HepG2 (cell line): ENCODE results near the gene G6PC2. TPM values are rescaled to one million over a fixed set of nuclear protein-coding genes. Genes with fewer than 3 reads are reported as not detected.

Source experiments
- ATAC-seq: fragments of 200-7000 bp; cut with Tn5 transposase; 3 replicates; pipeline ENCODE4 v1.9.1; 2020; ENCODE audit warnings: mild to moderate bottlenecking, moderate library complexity
- BruUV-seq: library from RNA; stranded (reverse); fragments of 400-500 nt; replicated peaks from 2 replicates; lab custom pipeline; 2021; lab: Mats Ljungman, UMichigan
- CTCF ChIA-PET: fragments of 300-600 bp; formaldehyde crosslinking; extraction: SDS; loops from one replicate; lab custom pipeline; 2021; ENCODE audit warnings: low total read pairs, inconsistent platforms, low intra/inter-chr PET ratio; lab: Yijun Ruan, JAX
- POLR2A ChIA-PET: fragments of 350-600 bp; sonication (Branson Sonifier 250); formaldehyde crosslinking; loops from one replicate; lab custom pipeline; 2020; ENCODE audit warnings: antibody characterized with exemption, inconsistent platforms; lab: Yijun Ruan, JAX
- DNase-seq: peaks from one replicate; pipeline ENCODE4 v3.0.0-alpha.2; 2015; ENCODE audit warnings: low spot score
- FAIRE-seq: peaks from 3 replicates; lab custom pipeline; 2011; peaks lifted over from hg19 to GRCh38; lab: Jason Lieb, UNC
- H2AFZ ChIP-seq: one replicate; pipeline ENCODE4 v1.6.1; 2011; ENCODE audit warnings: low read length, inconsistent platforms
- H3K27ac ChIP-seq: fragments of 300-600 bp; 3 replicates; pipeline ENCODE4 v1.8.0; 2011; ENCODE audit warnings: mixed run types, mild to moderate bottlenecking, mixed read lengths, low read length, inconsistent platforms; ENCODE audit not compliant: insufficient read depth; ENCODE audit errors: extremely low read length
- H3K27me3 ChIP-seq, 2 experiments: fragments of 200-600 bp in 1 of 2; 2 replicates in 1 of 2; 3 replicates in 1 of 2; pipeline versions ENCODE4 v1.6.0 to v1.8.0; 2011; ENCODE audit warnings: low read length in 2 of 2, mild to moderate bottlenecking in 2 of 2, moderate library complexity in 2 of 2, inconsistent platforms in 1 of 2; ENCODE audit not compliant: insufficient read depth in 2 of 2, control insufficient read depth in 1 of 2
- H3K36me3 ChIP-seq, 2 experiments: fragments of 200-600 bp in 1 of 2; replicated peaks in 1 of 2; 2 replicates in 1 of 2; 3 replicates in 1 of 2; pipeline versions ENCODE4 v1.5.1 to v1.8.0; 2011; ENCODE audit warnings: low read length in 2 of 2, inconsistent platforms in 1 of 2; ENCODE audit not compliant: insufficient read depth in 2 of 2, control insufficient read depth in 1 of 2
- H3K4me1 ChIP-seq: 2 replicates; pipeline ENCODE4 v1.5.1; 2012; ENCODE audit warnings: low read length, inconsistent platforms; ENCODE audit not compliant: insufficient read depth
- H3K4me2 ChIP-seq: 2 replicates; pipeline ENCODE4 v1.6.0; 2011; ENCODE audit warnings: low read depth, low read length, inconsistent platforms
- H3K4me3 ChIP-seq, 3 experiments: fragments of 200-600 bp in 1 of 3; sonication (generic), shearing (Covaris generic) in 1 of 3; replicated peaks in 1 of 3; 2 replicates each; pipeline ENCODE4 v1.5.1; 2011 to 2016; ENCODE audit warnings: low read length in 3 of 3, inconsistent platforms in 2 of 3, low read depth in 2 of 3, mild to moderate bottlenecking in 2 of 3, control low read depth in 1 of 3, mixed read lengths in 1 of 3; ENCODE audit not compliant: insufficient read depth in 1 of 3
- H3K79me2 ChIP-seq: one replicate; pipeline ENCODE4 v1.6.1; 2011; ENCODE audit warnings: low read length, inconsistent platforms; ENCODE audit not compliant: insufficient read depth
- H3K9ac ChIP-seq: 2 replicates; pipeline ENCODE4 v1.6.0; 2011; ENCODE audit warnings: mild to moderate bottlenecking, low read depth, low read length, inconsistent platforms; ENCODE audit not compliant: insufficient read depth
- H3K9me3 ChIP-seq: 2 replicates; pipeline ENCODE4 v1.5.1; 2012; ENCODE audit warnings: mild to moderate bottlenecking, low read length
- H4K20me1 ChIP-seq: 2 replicates; pipeline ENCODE4 v1.6.0; 2011; ENCODE audit warnings: inconsistent platforms, mild to moderate bottlenecking, low read length, moderate library complexity; ENCODE audit not compliant: insufficient read depth
- ELF4 ChIP-seq: sonication (generic); formaldehyde crosslinking; IDR thresholded peaks from 2 replicates; pipeline ENCODE4 v1.5.0; 2020; ENCODE audit warnings: missing genetic modification reagents, mild to moderate bottlenecking, moderate library complexity, borderline replicate concordance
- FOXJ3 ChIP-seq: sonication (generic); formaldehyde crosslinking; IDR thresholded peaks from 2 replicates; pipeline ENCODE4 v1.4.0; 2020; ENCODE audit warnings: missing genetic modification reagents, mild to moderate bottlenecking, borderline replicate concordance
- HHEX ChIP-seq: IDR thresholded peaks from 2 replicates; pipeline ENCODE4 v1.6.1; 2016; ENCODE audit warnings: control low read depth
- HOXA7 ChIP-seq: sonication (generic); formaldehyde crosslinking; IDR thresholded peaks from 2 replicates; pipeline ENCODE4 v1.8.1; 2022; ENCODE audit warnings: mild to moderate bottlenecking, missing genetic modification reagents, moderate library complexity
- KDM3A ChIP-seq: IDR thresholded peaks from 2 replicates; pipeline ENCODE4 v1.6.1; 2018; ENCODE audit warnings: low read depth, missing compliant biosample characterization
- MED8 ChIP-seq: sonication (generic); formaldehyde crosslinking; IDR thresholded peaks from 2 replicates; pipeline ENCODE4 v1.8.1; 2023; ENCODE audit warnings: mild to moderate bottlenecking, missing genetic modification reagents; ENCODE audit not compliant: insufficient replicate concordance
- PAX8 ChIP-seq: sonication (generic); formaldehyde crosslinking; IDR thresholded peaks from 2 replicates; pipeline ENCODE4 v1.8.0; 2022; ENCODE audit warnings: mild to moderate bottlenecking, missing genetic modification reagents, borderline replicate concordance
- SNAPC2 ChIP-seq: sonication (generic); formaldehyde crosslinking; IDR thresholded peaks from 2 replicates; pipeline ENCODE4 v1.8.1; 2022; ENCODE audit warnings: mild to moderate bottlenecking, missing genetic modification reagents
- STAG1 ChIP-seq: sonication (generic); formaldehyde crosslinking; IDR thresholded peaks from 2 replicates; pipeline ENCODE4 v1.4.0; 2020; ENCODE audit warnings: missing genetic modification reagents
- ZNF232 ChIP-seq: sonication (generic); formaldehyde crosslinking; IDR thresholded peaks from 2 replicates; pipeline ENCODE4 v1.4.0; 2020; ENCODE audit warnings: missing genetic modification reagents, borderline replicate concordance
- ZNF234 ChIP-seq: sonication (generic); formaldehyde crosslinking; conservative IDR thresholded peaks from 2 replicates; pipeline ENCODE4 v1.5.1; 2020; ENCODE audit warnings: mild to moderate bottlenecking, missing genetic modification reagents
- ZNF337 ChIP-seq: sonication (generic); formaldehyde crosslinking; IDR thresholded peaks from 2 replicates; pipeline ENCODE4 v1.5.1; 2020; ENCODE audit warnings: missing genetic modification reagents, low read depth, mild to moderate bottlenecking, borderline replicate concordance
- ZNF550 ChIP-seq: sonication (generic); formaldehyde crosslinking; IDR thresholded peaks from 2 replicates; pipeline ENCODE4 v1.4.0; 2020; ENCODE audit warnings: mild to moderate bottlenecking, missing genetic modification reagents, borderline replicate concordance
- ZNF768 ChIP-seq: sonication (generic); formaldehyde crosslinking; IDR thresholded peaks from 2 replicates; pipeline ENCODE4 v1.4.0; 2020; ENCODE audit warnings: missing genetic modification reagents
- ZNF781 ChIP-seq: sonication (generic); formaldehyde crosslinking; IDR thresholded peaks from 2 replicates; pipeline ENCODE4 v1.5.1; 2020; ENCODE audit warnings: borderline replicate concordance, mild to moderate bottlenecking, missing genetic modification reagents; ENCODE audit errors: not compliant biosample characterization
- WGBS: methylation state at CpG from one replicate; pipeline ENCODE4 v1.1.6; 2017; ENCODE audit warnings: low lambda C conversion rate; 5-methylcytosine and 5-hydroxymethylcytosine counted together
- in situ Hi-C: cut with HindIII; loops from 2 replicates; pipeline ENCODE4 v1.10.0; 2017; ENCODE audit warnings: low pct_unique_long_range_greater_than_20kb; ENCODE audit not compliant: extremely low pct_ligation_motif_present
- intact Hi-C: fragments of 100-400 bp; cut with micrococcal nuclease; formaldehyde crosslinking; loops from one replicate; pipeline ENCODE4 v1.10.0; 2022; ENCODE audit not compliant: unreplicated experiment
- polyA plus RNA-seq, 8 experiments: library from polyadenylated mRNA; depleted of rRNA in 3 of 8; stranded (reverse) in 7 of 8; unstranded in 1 of 8; fragments of >200 nt; fragmentation: Illumina TruSeq in 4 of 8; extraction: Trizol in 4 of 8; gene quantifications; 2 replicates each; pipeline versions ENCODE4 v1.2.1 to v1.2.3, GENCODE V29; 2011 to 2016; ENCODE audit warnings: low read depth in 4 of 8, missing spikeins in 1 of 8, mixed read lengths in 1 of 8; ENCODE audit not compliant: insufficient read depth in 1 of 8
- total RNA-seq, 5 experiments: library from RNA; depleted of rRNA; stranded (reverse); fragments of >200 nt; fragmentation: Illumina TruSeq; extraction: Trizol; gene quantifications; 2 replicates each; pipeline ENCODE4 v1.2.3, GENCODE V29; 2016; ENCODE audit warnings: low read depth in 1 of 5
- TF ChIP-seq, protein P1 (sequence below): fragments of 450-650 bp; IDR thresholded peaks from 2 replicates; pipeline ENCODE4 v1.6.1; 2017
- TF ChIP-seq, protein P2 (sequence below): IDR thresholded peaks from 2 replicates; pipeline ENCODE4 v1.6.1; 2016; ENCODE audit warnings: mild to moderate bottlenecking, missing biosample characterization, missing genetic modification reagents
- TF ChIP-seq, protein P3 (sequence below): sonication (generic); IDR thresholded peaks from 2 replicates; pipeline ENCODE4 v1.6.1; 2016; ENCODE audit warnings: low read depth, borderline replicate concordance

Gene G6PC2
- total and polyA plus RNA-seq, 2 of the 13 experiments (the other 11 are each of a cell fraction or from before 2014, with no cell fraction given): not detected

DNA sequence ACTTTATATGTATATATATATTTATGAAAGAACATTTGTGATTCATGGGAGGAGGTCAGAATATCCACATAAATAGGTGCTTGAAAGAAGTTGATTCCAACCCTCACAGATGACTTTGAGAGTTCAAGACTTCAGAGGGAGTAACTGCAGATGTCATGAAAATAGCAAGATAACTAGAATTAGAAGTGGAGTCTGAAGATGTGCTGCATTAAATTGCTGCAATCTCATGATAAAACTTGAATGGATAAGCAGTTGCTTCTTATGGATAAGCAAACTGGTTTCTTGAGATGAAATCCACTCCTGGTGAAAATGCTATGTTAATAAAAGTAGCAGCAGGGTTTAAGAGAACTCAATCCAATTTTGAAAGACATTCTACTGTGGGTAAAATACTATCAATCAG lies 40.2 kb downstream of the G6PC2 start (continued):
- TF ChIP-seq ZNF781 (CRISPR knock-in tag) (no peak), PAX8 (CRISPR knock-in tag) (no peak), ZNF234 (CRISPR knock-in tag) (no peak)
- TF ChIP-seq, protein P1, sequence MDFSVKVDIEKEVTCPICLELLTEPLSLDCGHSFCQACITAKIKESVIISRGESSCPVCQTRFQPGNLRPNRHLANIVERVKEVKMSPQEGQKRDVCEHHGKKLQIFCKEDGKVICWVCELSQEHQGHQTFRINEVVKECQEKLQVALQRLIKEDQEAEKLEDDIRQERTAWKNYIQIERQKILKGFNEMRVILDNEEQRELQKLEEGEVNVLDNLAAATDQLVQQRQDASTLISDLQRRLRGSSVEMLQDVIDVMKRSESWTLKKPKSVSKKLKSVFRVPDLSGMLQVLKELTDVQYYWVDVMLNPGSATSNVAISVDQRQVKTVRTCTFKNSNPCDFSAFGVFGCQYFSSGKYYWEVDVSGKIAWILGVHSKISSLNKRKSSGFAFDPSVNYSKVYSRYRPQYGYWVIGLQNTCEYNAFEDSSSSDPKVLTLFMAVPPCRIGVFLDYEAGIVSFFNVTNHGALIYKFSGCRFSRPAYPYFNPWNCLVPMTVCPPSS: no peak

DNA sequence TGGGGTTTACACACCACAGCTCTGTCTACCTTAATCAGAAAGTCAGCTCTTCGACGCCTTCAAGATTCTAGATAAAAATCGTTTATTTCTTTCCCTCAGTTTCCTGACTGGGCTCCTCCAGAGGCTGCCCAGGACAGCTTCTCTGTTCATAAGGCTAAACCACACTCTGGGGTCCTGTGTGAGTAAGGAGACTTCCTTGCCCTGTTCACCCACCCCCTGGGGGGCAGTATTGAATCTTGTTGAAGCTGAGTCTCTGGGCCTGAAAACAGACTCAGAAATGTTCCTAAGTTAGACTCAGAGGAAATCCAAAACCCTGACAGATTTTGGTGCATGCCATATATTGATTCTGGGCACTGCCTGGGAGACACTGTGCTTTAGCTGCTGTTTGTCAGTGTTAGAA lies 43.0 kb downstream of the G6PC2 start:
- H3K36me3 ChIP-seq: no peaks in the 10 kb centered on the region
- no peak overlapping the region for H3K4me3 ChIP-seq
- POLR2A ChIA-PET: no interaction called here
- ATAC-seq: no peak
- DNase-seq: no peak
- no peak overlapping the region for H3K9ac ChIP-seq
- TF ChIP-seq FOXJ3 (CRISPR knock-in tag) (no peak), SNAPC2 (CRISPR knock-in tag) (no peak), ZNF550 (CRISPR knock-in tag) (no peak), ZNF337 (CRISPR knock-in tag) (no peak), STAG1 (CRISPR knock-in tag) (no peak), KDM3A (CRISPR knock-in tag) (no peak), MED8 (no peak), HHEX (CRISPR knock-in tag) (no peak), HOXA7 (no peak), ZNF768 (CRISPR knock-in tag) (no peak), ELF4 (CRISPR knock-in tag) (no peak), ZNF232 (no peak)
- TF ChIP-seq, protein P2, sequence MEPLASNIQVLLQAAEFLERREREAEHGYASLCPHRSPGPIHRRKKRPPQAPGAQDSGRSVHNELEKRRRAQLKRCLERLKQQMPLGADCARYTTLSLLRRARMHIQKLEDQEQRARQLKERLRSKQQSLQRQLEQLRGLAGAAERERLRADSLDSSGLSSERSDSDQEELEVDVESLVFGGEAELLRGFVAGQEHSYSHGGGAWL (CRISPR knock-in tag): no peak
- TF ChIP-seq, protein P3, sequence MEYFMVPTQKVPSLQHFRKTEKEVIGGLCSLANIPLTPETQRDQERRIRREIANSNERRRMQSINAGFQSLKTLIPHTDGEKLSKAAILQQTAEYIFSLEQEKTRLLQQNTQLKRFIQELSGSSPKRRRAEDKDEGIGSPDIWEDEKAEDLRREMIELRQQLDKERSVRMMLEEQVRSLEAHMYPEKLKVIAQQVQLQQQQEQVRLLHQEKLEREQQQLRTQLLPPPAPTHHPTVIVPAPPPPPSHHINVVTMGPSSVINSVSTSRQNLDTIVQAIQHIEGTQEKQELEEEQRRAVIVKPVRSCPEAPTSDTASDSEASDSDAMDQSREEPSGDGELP: no peak
- H3K27ac ChIP-seq: no peak overlapping the region
- CTCF ChIA-PET: no interaction called here
- H3K9me3 ChIP-seq: no peaks in the 10 kb centered on the region
- in situ Hi-C loops: no loop called here
- H3K27me3 ChIP-seq: 0 out of 5 replicates have a peak, but pooled peaks cover 0 to 3% of the 10 kb centered on the region in 2 experiments
- 38% methylated on average over 3 of the region's 3 CpGs for WGBS
- no peaks in the 10 kb centered on the region for H3K4me1 ChIP-seq
- FAIRE-seq: no peak
- H3K4me2 ChIP-seq: no peak overlapping the region
- intact Hi-C loops: no loop called here
- no peaks in the 10 kb centered on the region for H3K79me2 ChIP-seq
- H2AFZ ChIP-seq: no peak overlapping the region
- H4K20me1 ChIP-seq: no peaks in the 10 kb centered on the region
- no TSS peak for BruUV-seq
